ENCODE data around the gene PKP3.
"Not testable (repeated sequence)": the region's sequence is repeated elsewhere in the genome, so short reads cannot be mapped to it uniquely, and the experiment has no call there.

PKP3 gene

DNA sequence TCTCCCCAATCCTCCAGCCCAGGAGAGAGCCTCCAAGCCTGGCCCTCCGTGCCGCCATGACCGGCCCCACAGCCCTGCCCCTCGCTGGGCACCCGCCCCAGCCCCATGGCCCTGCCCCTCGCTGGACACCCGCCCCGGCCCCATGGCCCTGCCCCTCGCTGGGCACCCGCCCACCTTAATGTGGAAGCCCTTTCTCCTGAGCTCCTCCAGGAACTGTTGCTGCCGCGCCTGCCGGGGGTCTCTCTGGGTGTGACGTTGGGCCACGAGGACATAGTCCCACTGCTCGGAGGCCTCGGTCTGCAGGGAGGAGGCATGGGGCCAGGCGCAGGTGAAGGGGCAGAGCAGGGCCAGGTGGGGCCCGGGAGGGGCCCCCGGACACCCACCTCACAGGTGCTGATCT lies 39.6 kb downstream of the PKP3 start:
- H3K9ac ChIP-seq (ENCODE audit: low read length) = no peak overlapping the region
- no peaks in the 10 kb centered on the region for H3K9me3 ChIP-seq (ENCODE audit: control insufficient read depth, low read depth, low read length)
- no peaks in the 10 kb centered on the region for H3K27me3 ChIP-seq (ENCODE audit: control insufficient read depth, insufficient read depth, low read length)
- H3K27ac ChIP-seq (ENCODE audit: low read length) = no peak overlapping the region
- H3K4me3 ChIP-seq (ENCODE audit: low read length) = no peak overlapping the region
- H3K4me1 ChIP-seq (ENCODE audit: control insufficient read depth, low read depth, low read length) = no peaks in the 10 kb centered on the region
- no peaks in the 10 kb centered on the region for H3K36me3 ChIP-seq (ENCODE audit: control insufficient read depth, low read depth, low read length)

DNA sequence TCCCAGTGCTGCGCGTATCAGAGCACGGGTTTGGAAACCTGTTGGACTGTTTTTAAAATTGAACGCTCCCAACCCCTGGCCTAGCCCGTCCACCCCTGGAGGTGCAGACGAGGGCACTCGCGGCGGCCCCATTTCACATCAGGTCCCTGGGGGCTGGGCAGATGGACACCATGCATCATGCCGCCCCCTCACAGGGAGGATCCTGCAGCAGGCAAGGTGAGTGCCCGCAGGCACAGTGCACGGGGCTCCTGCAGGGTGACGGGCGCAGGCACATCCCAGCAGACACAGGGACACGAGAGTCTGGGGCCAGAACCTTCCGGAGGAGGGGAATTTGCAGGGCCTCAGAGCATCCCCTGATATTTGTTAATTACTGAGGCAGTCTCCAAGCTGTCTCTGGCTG lies 40.5 kb downstream of the PKP3 start:
- Histone ChIP-seq H3K27me3 (ENCODE audit: control insufficient read depth, insufficient read depth, low read length) (no peaks in the 10 kb centered on the region), H3K4me1 (ENCODE audit: control insufficient read depth, low read depth, low read length) (no peaks in the 10 kb centered on the region), H3K27ac (ENCODE audit: low read length) (no peak overlapping the region)

DNA sequence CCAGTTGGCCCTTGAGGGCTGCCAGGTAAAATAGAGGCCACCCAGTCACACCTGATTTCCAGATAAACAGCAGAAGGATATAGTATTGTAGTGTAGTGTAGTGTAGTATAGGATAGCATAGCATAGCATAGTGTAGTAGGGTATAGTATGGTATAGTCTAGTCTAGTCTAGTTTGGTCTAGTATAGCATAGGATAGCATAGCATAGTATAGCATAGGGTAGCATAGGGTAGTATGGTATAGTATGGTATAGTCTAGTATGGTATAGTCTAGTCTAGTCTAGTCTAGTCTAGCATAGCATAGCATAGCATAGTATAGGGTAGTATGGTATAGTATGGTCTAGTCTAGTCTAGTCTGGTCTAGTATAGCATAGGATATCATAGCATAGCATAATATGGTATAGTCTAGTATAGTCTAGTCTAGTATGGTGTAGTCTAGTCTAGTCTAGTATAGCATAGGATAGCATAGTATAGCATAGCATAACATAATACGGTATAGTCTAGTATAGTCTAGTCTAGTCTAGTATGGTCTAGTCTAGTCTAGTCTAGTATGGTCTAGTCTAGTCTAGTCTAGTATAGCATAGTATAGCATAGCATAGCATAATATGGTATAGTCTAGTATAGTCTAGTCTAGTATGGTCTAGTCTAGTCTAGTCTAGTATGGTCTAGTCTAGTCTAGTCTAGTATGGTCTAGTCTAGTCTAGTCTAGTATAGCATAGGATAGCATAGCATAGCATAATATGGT lies 41.2 kb downstream of the PKP3 start:
- H3K27ac ChIP-seq (ENCODE audit: low read length); H3K4me3 ChIP-seq (ENCODE audit: low read length); H3K4me1 ChIP-seq (ENCODE audit: control insufficient read depth, low read depth, low read length); H3K9me3 ChIP-seq (ENCODE audit: control insufficient read depth, low read depth, low read length); H3K27me3 ChIP-seq (ENCODE audit: control insufficient read depth, insufficient read depth, low read length); H3K36me3 ChIP-seq (ENCODE audit: control insufficient read depth, low read depth, low read length); H3K9ac ChIP-seq (ENCODE audit: low read length): not testable (repeated sequence)

More for the DNA sequence above, 40.5 kb downstream of the PKP3 start:
- Histone ChIP-seq H3K36me3 (ENCODE audit: control insufficient read depth, low read depth, low read length) (no peaks in the 10 kb centered on the region), H3K4me3 (ENCODE audit: low read length) (no peak overlapping the region), H3K9ac (ENCODE audit: low read length) (no peak overlapping the region), H3K9me3 (ENCODE audit: control insufficient read depth, low read depth, low read length) (no peaks in the 10 kb centered on the region)

DNA sequence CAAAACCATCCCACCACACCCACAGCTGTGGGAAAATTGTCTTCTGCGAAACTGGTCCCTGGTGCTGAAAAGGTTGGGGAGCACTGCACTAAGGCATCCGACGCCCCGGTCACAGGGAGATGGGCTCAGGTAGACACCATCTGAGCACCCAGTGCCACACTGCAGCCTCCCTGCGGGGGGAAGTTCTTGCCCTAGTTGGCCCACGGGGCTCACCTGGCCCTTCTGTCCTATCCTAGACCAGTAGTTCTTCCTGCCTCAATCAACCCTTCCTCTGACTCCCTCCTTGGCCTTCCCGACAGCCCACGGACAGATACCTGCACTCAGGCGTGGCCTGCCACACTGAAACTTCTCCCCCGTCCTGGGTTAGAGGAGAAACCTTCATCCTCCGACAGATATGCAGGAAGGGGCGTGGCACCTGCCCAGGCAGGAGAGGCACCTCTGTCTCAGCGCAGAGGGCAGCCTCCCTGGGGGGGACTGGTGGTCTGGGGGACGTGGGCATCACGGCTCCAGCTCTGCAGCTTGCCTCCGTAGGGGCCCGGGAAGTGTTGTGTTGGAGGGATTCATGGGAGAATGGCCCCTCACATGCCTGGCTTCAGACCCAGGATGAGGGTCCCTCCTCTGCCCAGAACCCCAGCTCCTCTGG lies 43.3 kb downstream of the PKP3 start:
- H3K4me1 ChIP-seq (ENCODE audit: control insufficient read depth, low read depth, low read length) = no peaks in the 10 kb centered on the region
- no peaks in the 10 kb centered on the region for H3K27me3 ChIP-seq (ENCODE audit: control insufficient read depth, insufficient read depth, low read length)
- no peak overlapping the region for H3K4me3 ChIP-seq (ENCODE audit: low read length)
- no peak overlapping the region for H3K9ac ChIP-seq (ENCODE audit: low read length)
- H3K9me3 ChIP-seq (ENCODE audit: control insufficient read depth, low read depth, low read length) = no peaks in the 10 kb centered on the region
- H3K36me3 ChIP-seq (ENCODE audit: control insufficient read depth, low read depth, low read length) = no peaks in the 10 kb centered on the region
- H3K27ac ChIP-seq (ENCODE audit: low read length) = no peak overlapping the region

DNA sequence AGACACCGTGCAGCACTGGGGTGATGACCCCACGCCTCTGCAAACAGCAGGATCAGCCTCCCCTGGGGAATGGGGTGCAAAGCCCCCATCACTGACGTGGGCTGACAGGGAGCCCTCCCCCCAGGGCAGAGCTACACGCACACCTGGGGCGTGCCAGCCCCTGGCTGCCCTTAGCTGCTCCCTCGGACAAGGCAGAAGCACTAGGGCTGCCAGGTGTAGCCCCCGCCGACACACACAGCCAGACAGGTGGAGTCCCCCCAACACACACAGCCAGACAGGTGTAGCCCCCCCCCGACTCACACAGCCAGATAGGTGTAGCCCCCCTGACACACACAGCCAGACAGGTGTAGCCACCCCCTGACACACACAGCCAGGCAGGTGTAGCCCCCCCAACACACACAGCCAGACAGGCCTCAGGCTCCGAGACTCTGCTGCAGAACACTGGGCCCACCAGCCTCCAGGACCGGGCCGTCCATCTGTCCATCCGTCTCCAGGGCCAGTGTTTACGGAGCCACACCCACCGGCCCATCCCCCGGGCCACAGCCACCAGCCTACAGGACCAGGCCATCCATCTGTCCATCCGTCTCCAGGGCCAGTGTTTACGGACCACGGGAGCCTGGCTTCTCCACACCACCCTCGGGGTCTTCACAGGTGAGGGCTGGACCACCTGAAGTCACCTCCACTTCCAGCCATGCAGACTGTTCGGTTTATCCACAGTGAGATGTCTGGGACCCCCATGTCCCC lies 44.3 kb downstream of the PKP3 start:
- H3K9ac ChIP-seq (ENCODE audit: low read length) = no peak overlapping the region
- H3K36me3 ChIP-seq (ENCODE audit: control insufficient read depth, low read depth, low read length) = no peaks in the 10 kb centered on the region
- H3K27ac ChIP-seq (ENCODE audit: low read length) = no peak overlapping the region
- H3K9me3 ChIP-seq (ENCODE audit: control insufficient read depth, low read depth, low read length) = no peaks in the 10 kb centered on the region
- no peaks in the 10 kb centered on the region for H3K27me3 ChIP-seq (ENCODE audit: control insufficient read depth, insufficient read depth, low read length)
- no peak overlapping the region for H3K4me3 ChIP-seq (ENCODE audit: low read length)
- no peaks in the 10 kb centered on the region for H3K4me1 ChIP-seq (ENCODE audit: control insufficient read depth, low read depth, low read length)

DNA sequence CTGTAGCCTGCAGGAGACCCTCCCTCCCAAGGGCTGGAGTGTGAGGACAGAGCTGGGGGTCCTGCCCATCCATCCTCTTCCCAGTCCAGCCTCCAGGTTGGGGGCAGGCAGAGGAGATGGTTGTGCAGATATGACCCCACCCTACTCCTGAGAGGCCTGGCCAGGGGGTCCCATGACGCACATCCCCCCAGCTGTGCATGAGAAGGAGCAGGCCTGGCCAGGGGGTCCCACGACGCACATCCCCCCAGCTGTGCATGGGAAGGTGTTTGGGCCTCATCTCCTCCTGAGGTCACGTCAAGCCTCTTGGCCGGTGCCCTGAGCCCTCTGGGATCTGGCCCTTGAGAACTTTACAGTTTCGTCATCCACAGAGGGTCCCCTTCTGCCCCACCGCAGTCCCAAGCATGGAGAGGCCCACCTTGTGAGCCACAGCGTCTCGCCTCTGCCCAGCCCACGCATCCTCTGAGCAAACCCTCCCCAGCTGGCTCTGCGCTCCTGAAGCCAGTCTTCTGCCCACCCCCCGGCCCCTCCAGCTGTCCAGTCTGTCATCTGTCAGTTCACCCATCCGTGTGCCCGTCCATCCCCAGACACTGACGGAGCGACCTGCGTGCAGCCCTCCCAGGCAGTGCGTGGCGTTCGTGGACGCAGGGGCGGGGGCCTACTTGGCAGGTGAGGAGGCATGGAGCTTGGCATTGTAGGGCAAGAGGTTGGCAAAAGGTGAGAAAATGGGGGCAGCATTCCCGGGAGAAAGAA lies 45.5 kb downstream of the PKP3 start:
- H3K4me1 ChIP-seq (ENCODE audit: control insufficient read depth, low read depth, low read length) = no peaks in the 10 kb centered on the region
- H3K9me3 ChIP-seq (ENCODE audit: control insufficient read depth, low read depth, low read length) = no peaks in the 10 kb centered on the region
- H3K9ac ChIP-seq (ENCODE audit: low read length) = no peak overlapping the region
- H3K27me3 ChIP-seq (ENCODE audit: control insufficient read depth, insufficient read depth, low read length) = no peaks in the 10 kb centered on the region
- no peak overlapping the region for H3K4me3 ChIP-seq (ENCODE audit: low read length)
- no peak overlapping the region for H3K27ac ChIP-seq (ENCODE audit: low read length)
- H3K36me3 ChIP-seq (ENCODE audit: control insufficient read depth, low read depth, low read length) = no peaks in the 10 kb centered on the region

DNA sequence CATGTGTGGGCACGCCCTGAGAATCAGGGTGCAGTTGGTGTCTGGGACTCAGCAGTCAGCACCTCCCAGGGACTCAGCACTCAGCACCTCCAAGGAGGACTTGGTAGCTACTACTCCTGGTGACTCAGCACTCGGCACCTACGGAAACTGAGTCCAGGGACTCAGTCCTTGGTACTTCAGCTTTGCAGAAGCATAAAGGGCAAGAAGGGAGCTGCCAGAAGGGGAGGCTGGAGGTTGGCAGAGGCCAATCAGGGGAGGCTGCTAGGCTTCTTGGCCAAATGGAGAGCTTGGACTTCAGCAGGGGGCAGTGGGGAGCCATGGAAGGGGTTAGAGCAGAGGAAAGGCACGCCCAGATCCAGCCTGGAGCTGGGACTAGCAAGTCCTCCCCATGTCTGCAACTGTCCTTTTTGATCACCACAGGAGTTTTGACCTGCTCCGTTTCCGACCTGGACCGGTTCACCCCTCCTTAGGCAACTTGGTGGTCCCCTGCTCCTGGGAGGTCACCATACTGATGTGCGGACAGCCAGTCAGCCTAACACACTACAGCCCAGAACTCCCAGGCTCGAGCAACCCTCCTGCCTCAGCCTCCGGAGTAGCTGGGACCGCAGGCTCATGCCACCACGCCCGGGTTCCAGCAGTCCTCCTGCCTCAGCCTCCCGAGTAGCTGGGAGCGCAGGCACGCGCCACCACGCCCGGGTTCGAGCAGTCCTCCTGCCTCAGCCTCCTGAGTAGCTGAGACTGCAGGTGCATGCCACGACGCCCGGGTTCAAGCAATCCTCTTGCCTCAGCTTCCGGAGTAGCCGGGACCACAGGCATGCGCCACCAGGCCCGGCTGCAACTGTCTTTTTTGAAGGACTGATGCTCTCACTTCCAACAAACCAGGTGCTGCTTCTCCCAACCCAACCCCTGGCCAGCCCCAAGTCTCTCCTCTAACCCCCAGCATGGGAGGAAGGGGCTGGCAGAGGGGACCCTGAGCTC lies 46.3 kb downstream of the PKP3 start:
- no peaks in the 10 kb centered on the region for H3K9me3 ChIP-seq (ENCODE audit: control insufficient read depth, low read depth, low read length)
- H3K27ac ChIP-seq (ENCODE audit: low read length) = no peak overlapping the region
- H3K9ac ChIP-seq (ENCODE audit: low read length) = no peak overlapping the region
- no peaks in the 10 kb centered on the region for H3K4me1 ChIP-seq (ENCODE audit: control insufficient read depth, low read depth, low read length)
- H3K36me3 ChIP-seq (ENCODE audit: control insufficient read depth, low read depth, low read length) = no peaks in the 10 kb centered on the region
- no peaks in the 10 kb centered on the region for H3K27me3 ChIP-seq (ENCODE audit: control insufficient read depth, insufficient read depth, low read length)
- H3K4me3 ChIP-seq (ENCODE audit: low read length) = no peak overlapping the region

DNA sequence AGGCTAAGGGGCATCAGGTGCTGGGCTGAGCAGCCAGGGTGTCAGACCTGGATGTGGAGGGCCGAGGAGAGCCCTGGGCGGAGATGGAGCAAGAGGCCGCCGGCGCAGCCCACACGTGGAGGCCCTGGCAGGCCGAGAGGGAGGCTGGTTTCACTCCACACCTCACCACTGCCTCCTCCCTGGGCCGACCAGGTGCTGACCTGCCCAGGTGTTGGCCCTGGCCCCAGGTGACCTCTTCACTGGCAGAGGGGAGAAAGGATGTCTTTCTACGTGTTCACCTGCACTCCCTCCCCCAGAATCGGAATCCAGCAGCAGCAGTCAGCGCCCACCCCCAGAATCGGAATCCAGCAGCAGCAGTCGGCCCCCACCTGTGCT lies 47.0 kb downstream of the PKP3 start:
- H3K36me3 ChIP-seq (ENCODE audit: control insufficient read depth, low read depth, low read length) = no peaks in the 10 kb centered on the region
- H3K4me1 ChIP-seq (ENCODE audit: control insufficient read depth, low read depth, low read length) = no peaks in the 10 kb centered on the region
- peak overlapping the region; percentile 44 for H3K4me3 ChIP-seq (ENCODE audit: low read length)
- no peaks in the 10 kb centered on the region for H3K27me3 ChIP-seq (ENCODE audit: control insufficient read depth, insufficient read depth, low read length)
- H3K27ac ChIP-seq (ENCODE audit: low read length) = no peak overlapping the region
- no peak overlapping the region for H3K9ac ChIP-seq (ENCODE audit: low read length)
- no peaks in the 10 kb centered on the region for H3K9me3 ChIP-seq (ENCODE audit: control insufficient read depth, low read depth, low read length)

DNA sequence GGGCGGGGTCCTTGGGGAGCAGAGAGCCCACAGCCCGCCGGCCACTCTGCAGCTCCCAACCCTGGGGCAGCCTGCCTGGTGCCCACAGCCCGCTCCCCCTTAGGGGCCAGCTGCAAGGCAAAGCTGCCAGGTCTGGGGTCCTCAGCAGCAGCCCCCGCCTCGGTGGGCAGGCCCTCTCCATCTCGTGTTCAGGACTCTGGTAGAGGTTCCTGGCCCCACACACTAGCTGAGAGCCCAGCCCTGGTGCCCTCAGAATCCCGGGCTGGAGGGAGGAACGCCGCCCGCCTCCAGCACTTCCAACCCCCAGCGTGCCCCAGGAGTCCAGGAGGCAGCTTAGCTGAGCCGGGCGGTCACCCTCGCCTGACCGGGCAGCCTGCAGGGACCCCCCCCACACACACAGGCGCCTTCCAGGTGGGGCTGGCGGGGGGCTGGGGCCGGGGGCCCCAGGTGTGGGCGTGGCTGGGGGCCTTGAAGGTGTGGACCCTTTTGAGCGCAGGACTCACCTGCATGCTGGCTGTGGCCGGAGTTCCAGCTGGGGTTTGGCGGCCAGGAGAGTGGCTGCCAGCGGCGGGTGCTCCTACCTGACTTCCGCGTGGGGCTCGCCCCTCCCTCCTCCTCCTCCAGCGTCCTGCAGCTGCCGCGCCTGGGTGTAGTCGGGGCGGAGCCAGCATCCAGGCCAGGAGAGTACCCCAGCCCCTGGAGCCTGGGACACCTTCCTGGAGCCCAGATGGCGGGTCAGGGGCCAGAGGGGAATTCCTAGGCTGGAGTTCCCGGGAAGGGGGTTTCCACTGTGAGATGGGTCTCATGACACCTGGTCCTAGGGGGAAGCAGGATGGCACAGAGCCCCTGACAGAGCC lies 47.6 kb downstream of the PKP3 start, which contains the start of gene ANO9:
ANO9 (minus strand) TSS at position 594 of the 857 bp plus-strand sequence; CDS start at position 509, 85 bp downstream.
- no peaks in the 10 kb centered on the region for H3K9me3 ChIP-seq (ENCODE audit: control insufficient read depth, low read depth, low read length)
- H3K4me1 ChIP-seq (ENCODE audit: control insufficient read depth, low read depth, low read length) = no peaks in the 10 kb centered on the region
- no peaks in the 10 kb centered on the region for H3K27me3 ChIP-seq (ENCODE audit: control insufficient read depth, insufficient read depth, low read length)
- H3K4me3 ChIP-seq (ENCODE audit: low read length) = peak within 1 kb of the TSS; percentile 44
- no peaks in the 10 kb centered on the region for H3K36me3 ChIP-seq (ENCODE audit: control insufficient read depth, low read depth, low read length)
- no peak within 1 kb of the TSS for H3K27ac ChIP-seq (ENCODE audit: low read length)
- H3K9ac ChIP-seq (ENCODE audit: low read length) = peak within 1 kb of the TSS; percentile 45

DNA sequence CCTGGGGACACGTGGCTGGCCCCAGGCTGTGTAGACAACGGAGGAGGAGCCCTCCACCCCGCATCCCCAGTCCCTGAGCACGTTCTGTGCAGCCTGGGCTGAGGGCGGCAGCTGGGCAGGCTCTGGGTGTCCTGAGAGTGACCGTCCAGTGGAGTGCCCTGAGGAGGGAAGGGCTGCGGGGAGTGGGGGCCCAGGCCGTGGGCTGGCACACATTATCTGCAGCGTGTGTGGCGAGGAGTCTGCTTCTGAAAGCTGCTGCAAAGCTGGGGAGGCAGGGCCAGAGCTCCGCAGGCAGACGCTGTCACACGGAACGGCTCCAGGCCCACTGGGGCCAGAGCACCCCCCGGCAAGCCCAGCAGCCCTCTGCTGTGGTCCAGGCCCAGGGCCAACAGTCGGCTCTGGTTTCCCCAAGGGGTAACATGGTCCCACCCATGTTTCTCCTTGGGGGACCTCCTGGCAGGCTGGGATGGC lies 48.6 kb downstream of the PKP3 start:
- Histone ChIP-seq H3K27ac (ENCODE audit: low read length) (no peak overlapping the region), H3K36me3 (ENCODE audit: control insufficient read depth, low read depth, low read length) (no peaks in the 10 kb centered on the region), H3K9ac (ENCODE audit: low read length) (no peak overlapping the region), H3K4me1 (ENCODE audit: control insufficient read depth, low read depth, low read length) (no peaks in the 10 kb centered on the region), H3K4me3 (ENCODE audit: low read length) (no peak overlapping the region), H3K9me3 (ENCODE audit: control insufficient read depth, low read depth, low read length) (no peaks in the 10 kb centered on the region), H3K27me3 (ENCODE audit: control insufficient read depth, insufficient read depth, low read length) (no peaks in the 10 kb centered on the region)
